Vagina (tissue), 2 donors: ENCODE data around the gene ASPHD2. TPM values are rescaled to one million over a fixed set of nuclear protein-coding genes. Genes with fewer than 3 reads are reported as not detected.

Experiments used
- DNase-seq, 2 donors: peaks; one replicate each; pipeline ENCODE4 v3.0.0-alpha.2; 2017; ENCODE audit errors: extremely low spot score in 2 of 2
- H3K27ac ChIP-seq: fragments of 200-600 bp; sonication (generic); one replicate; pipeline ENCODE4 v1.5.1; 2019
- H3K27me3 ChIP-seq: fragments of 200-600 bp; sonication (generic); one replicate; pipeline ENCODE4 v1.5.1; 2019
- H3K36me3 ChIP-seq, 2 donors: fragments of 200-600 bp; sonication (generic); one replicate each; pipeline ENCODE4 v1.5.1; 2017 to 2019
- H3K4me1 ChIP-seq: fragments of 200-600 bp; sonication (generic); one replicate; pipeline ENCODE4 v1.5.1; 2019
- H3K4me3 ChIP-seq, 2 donors: fragments of 200-600 bp; sonication (generic); 1 replicate in 1 of 2; 2 replicates in 1 of 2; pipeline ENCODE4 v1.5.1; 2016 to 2019
- H3K9me3 ChIP-seq: fragments of 200-600 bp; sonication (generic); one replicate; pipeline ENCODE4 v1.5.1; 2019
- CTCF ChIP-seq, 3 experiments: fragments of 450-650 bp in 2 of 3; fragments of 200-600 bp in 1 of 3; sonication (generic) in 1 of 3; IDR thresholded peaks; one replicate each; pipeline ENCODE4 v1.5.1; 2017 to 2019; ENCODE audit warnings: antibody characterized with exemption in 3 of 3, mild to moderate bottlenecking in 2 of 3, moderate library complexity in 2 of 3
- POLR2A ChIP-seq, 2 donors: fragments of 450-650 bp; IDR thresholded peaks; one replicate each; pipeline ENCODE4 v1.6.1; 2017; ENCODE audit warnings: antibody characterized with exemption in 2 of 2, mild to moderate bottlenecking in 2 of 2, moderate library complexity in 2 of 2
- POLR2AphosphoS5 ChIP-seq, 2 donors: sonication (generic); formaldehyde crosslinking; IDR thresholded peaks; one replicate each; pipeline ENCODE4 v1.9.0; 2017; ENCODE audit warnings: antibody characterized with exemption in 2 of 2, mild to moderate bottlenecking in 2 of 2, low read depth in 1 of 2; ENCODE audit not compliant: insufficient read depth in 1 of 2
- intact Hi-C: fragments of 100-400 bp; cut with DNase I; formaldehyde crosslinking; loops from one replicate; pipeline ENCODE4 v1.15.1; 2023
- total RNA-seq: library from RNA; depleted of rRNA; stranded (reverse); fragments of >200 nt; gene quantifications from one replicate; pipeline ENCODE4 v1.2.3, GENCODE V29; 2016

ASPHD2 gene
- total RNA-seq, 1 donor from 2014 or later, result 2.2 TPM

GRCh38 chr22:26445577-26446275 is 16.7 kb downstream of the ASPHD2 start:
- no peak for DNase-seq
- TF ChIP-seq CTCF (IDR thresholded peaks at IDR 0.05), result no peak
- no peak for TF ChIP-seq POLR2A (IDR thresholded peaks at IDR 0.05)
- TF ChIP-seq POLR2AphosphoS5 (IDR thresholded peaks at IDR 0.05; ENCODE audit: insufficient read depth in 1 of 2, low read depth in 1 of 2), result no peak

GRCh38 chr22:26446808-26447515 is 17.9 kb downstream of the ASPHD2 start:
- no peak overlapping the region for H3K27ac ChIP-seq
- TF ChIP-seq CTCF (IDR thresholded peaks at IDR 0.05) (no peak), POLR2AphosphoS5 (IDR thresholded peaks at IDR 0.05; ENCODE audit: insufficient read depth in 1 of 2, low read depth in 1 of 2) (no peak), POLR2A (IDR thresholded peaks at IDR 0.05) (no peak)

More at GRCh38 chr22:26445577-26446275, 16.7 kb downstream of the ASPHD2 start:
- Histone ChIP-seq H3K4me1 (no peaks in the 10 kb centered on the region), H3K4me3 (no peak overlapping the region), H3K27ac (no peak overlapping the region), H3K27me3 (no peaks in the 10 kb centered on the region), H3K9me3 (no peaks in the 10 kb centered on the region), H3K36me3 (peaks cover 0 to under 1% of the 10 kb centered on the region in 2 donors)
- intact Hi-C loops, result no loop called here

GRCh38 chr22:26447584-26448329 is 18.7 kb downstream of the ASPHD2 start:
- no peak overlapping the region for H3K27ac ChIP-seq
- H3K27me3 ChIP-seq, result no peaks in the 10 kb centered on the region
- H3K9me3 ChIP-seq, result no peaks in the 10 kb centered on the region
- TF ChIP-seq CTCF (IDR thresholded peaks at IDR 0.05), result no peak
- TF ChIP-seq POLR2AphosphoS5 (IDR thresholded peaks at IDR 0.05; ENCODE audit: insufficient read depth in 1 of 2, low read depth in 1 of 2), result no peak
- TF ChIP-seq POLR2A (IDR thresholded peaks at IDR 0.05), result no peak
- H3K4me3 ChIP-seq, result no peak overlapping the region
- DNase-seq, result no peak
- H3K36me3 ChIP-seq, result peaks cover 0 to 18% of the 10 kb centered on the region in 2 donors
- intact Hi-C loops, result no loop called here
- H3K4me1 ChIP-seq, result no peaks in the 10 kb centered on the region

More at GRCh38 chr22:26446808-26447515, 17.9 kb downstream of the ASPHD2 start:
- intact Hi-C loops, result no loop called here
- Histone ChIP-seq H3K4me1 (no peaks in the 10 kb centered on the region), H3K27me3 (no peaks in the 10 kb centered on the region), H3K9me3 (no peaks in the 10 kb centered on the region), H3K4me3 (no peak overlapping the region), H3K36me3 (peaks cover 0 to 11% of the 10 kb centered on the region in 2 donors)
- DNase-seq, result no peak

DNA sequence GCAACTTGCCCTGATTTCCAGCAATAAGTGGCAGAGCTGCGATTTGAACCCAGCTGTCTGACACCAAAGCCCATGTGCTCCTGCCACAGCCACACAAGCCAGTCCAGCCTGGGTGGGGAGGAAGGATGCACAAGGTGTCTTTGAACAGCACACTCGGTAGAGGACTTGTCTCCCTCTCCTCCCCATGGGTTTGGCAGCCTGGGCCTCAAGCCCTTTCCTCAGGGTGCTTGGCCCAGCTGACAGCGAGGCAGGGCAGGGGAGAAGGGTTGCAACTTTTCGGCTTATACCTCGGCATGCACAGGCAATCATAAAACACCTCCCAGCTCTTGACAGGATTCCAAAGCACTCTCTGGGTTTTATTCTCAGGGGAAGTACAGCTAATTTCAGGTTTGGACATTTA is 19.3 kb downstream of the ASPHD2 start:
- H3K9me3 ChIP-seq, result no peaks in the 10 kb centered on the region
- no peaks in the 10 kb centered on the region for H3K27me3 ChIP-seq
- peaks cover 0 to 24% of the 10 kb centered on the region in 2 donors for H3K36me3 ChIP-seq
- intact Hi-C loops, result no loop called here
- H3K4me3 ChIP-seq, result no peak overlapping the region
- TF ChIP-seq POLR2AphosphoS5 (IDR thresholded peaks at IDR 0.05; ENCODE audit: insufficient read depth in 1 of 2, low read depth in 1 of 2), result no peak
- no peak for TF ChIP-seq CTCF (IDR thresholded peaks at IDR 0.05)
- TF ChIP-seq POLR2A (IDR thresholded peaks at IDR 0.05), result no peak
- no peaks in the 10 kb centered on the region for H3K4me1 ChIP-seq
- H3K27ac ChIP-seq, result no peak overlapping the region
- DNase-seq, result no peak
